PFSK-1 (cell line): Measurements from ENCODE around the gene MAGI2.

ENCODE experiments used
- FOXP2 ChIP-seq: optimal IDR thresholded peaks from 2 replicates; pipeline ENCODE3; 2011; ENCODE audit warnings: borderline replicate concordance, control low read depth, inconsistent platforms; ENCODE audit not compliant: insufficient read depth; ENCODE audit errors: extremely low read length, extremely low read depth
- POLR2AphosphoS5 ChIP-seq: IDR thresholded peaks from 2 replicates; pipeline ENCODE4 v1.6.1; 2012; ENCODE audit warnings: low read depth, mild to moderate bottlenecking, control low read depth, low read length, moderate library complexity
- SIN3A ChIP-seq: IDR thresholded peaks from 2 replicates; pipeline ENCODE4 v1.6.1; 2012; ENCODE audit warnings: mild to moderate bottlenecking, low read length, moderate library complexity, borderline replicate concordance; ENCODE audit not compliant: insufficient read depth
- TAF1 ChIP-seq: IDR thresholded peaks from 2 replicates; pipeline ENCODE4 v1.6.1; 2012; ENCODE audit warnings: low read length, control low read depth, borderline replicate concordance; ENCODE audit not compliant: insufficient read depth
- TF ChIP-seq, protein P1 (sequence below), 2 experiments: IDR thresholded peaks; 2 replicates each; pipeline versions ENCODE4 v1.6.1 to v1.8.0; 2011 to 2012; ENCODE audit warnings: low read depth in 2 of 2, low read length in 2 of 2, control low read depth in 1 of 2, inconsistent platforms in 1 of 2, mild to moderate bottlenecking in 1 of 2, moderate library complexity in 1 of 2; ENCODE audit not compliant: insufficient read depth in 1 of 2

MAGI2 gene

DNA sequence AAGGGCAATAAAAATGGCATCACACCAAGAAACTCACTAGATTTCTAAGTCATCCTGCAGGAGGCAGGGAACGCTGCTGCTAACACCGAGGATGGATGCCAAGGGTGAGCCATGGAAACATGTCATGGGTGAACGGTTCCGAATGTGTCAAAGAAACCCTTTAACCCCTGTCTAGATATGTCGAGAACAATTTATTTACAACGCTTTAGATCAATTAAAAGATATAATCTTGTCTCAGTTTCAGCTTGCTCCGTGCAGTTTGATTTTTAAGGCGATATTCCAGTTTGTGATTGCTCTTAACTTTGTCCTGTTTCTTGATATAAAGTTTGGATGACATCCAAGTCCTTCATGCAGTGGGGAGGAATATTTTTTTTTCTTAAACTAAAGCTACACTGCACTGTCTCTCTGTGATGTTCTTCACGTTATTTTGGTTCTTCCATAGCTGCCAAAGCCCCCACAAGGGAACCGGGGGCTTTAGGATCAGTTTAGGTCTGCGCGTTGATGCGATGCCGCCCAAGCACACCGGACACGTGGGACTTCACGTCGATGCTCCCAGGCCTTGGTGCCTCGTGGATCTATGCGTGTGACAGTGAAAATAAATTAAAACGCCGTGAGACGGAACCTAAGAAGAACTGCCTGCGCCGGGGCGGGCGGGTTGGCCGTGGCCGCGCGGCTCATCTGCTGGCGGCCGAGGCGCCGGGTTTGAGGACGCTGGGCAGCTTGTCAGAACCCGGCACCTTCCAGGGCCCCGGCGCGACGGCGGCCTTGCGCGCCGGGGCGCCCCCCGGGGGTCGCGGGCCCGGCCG, 1434.6 kb downstream of the MAGI2 start:
- TF ChIP-seq POLR2AphosphoS5, result no peak

DNA sequence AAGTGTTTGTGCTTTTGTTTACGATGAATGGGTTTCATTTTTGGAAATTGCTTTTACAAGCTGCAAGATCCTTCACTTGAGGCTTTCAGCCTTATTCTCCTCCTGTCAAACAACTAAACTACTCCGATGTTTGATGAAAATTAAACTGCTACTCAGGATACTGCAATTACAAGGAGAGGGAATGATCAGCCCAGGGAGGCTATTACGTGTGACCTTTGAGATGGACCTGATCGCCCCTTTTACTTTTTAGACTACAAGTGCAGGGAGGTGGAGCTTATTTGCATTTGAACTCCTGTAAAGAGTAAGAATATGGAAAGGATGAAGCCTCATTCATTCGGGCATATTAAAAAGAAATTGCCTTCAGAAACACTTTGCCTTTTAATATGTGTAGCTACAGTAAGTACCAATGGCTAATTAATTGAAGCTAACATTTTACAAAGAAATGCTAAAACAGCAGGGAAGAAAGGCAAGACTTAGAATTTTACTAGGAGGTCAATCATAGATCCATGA, 1435.8 kb downstream of the MAGI2 start:
- TF ChIP-seq SIN3A, result no peak
- TF ChIP-seq, protein P1, sequence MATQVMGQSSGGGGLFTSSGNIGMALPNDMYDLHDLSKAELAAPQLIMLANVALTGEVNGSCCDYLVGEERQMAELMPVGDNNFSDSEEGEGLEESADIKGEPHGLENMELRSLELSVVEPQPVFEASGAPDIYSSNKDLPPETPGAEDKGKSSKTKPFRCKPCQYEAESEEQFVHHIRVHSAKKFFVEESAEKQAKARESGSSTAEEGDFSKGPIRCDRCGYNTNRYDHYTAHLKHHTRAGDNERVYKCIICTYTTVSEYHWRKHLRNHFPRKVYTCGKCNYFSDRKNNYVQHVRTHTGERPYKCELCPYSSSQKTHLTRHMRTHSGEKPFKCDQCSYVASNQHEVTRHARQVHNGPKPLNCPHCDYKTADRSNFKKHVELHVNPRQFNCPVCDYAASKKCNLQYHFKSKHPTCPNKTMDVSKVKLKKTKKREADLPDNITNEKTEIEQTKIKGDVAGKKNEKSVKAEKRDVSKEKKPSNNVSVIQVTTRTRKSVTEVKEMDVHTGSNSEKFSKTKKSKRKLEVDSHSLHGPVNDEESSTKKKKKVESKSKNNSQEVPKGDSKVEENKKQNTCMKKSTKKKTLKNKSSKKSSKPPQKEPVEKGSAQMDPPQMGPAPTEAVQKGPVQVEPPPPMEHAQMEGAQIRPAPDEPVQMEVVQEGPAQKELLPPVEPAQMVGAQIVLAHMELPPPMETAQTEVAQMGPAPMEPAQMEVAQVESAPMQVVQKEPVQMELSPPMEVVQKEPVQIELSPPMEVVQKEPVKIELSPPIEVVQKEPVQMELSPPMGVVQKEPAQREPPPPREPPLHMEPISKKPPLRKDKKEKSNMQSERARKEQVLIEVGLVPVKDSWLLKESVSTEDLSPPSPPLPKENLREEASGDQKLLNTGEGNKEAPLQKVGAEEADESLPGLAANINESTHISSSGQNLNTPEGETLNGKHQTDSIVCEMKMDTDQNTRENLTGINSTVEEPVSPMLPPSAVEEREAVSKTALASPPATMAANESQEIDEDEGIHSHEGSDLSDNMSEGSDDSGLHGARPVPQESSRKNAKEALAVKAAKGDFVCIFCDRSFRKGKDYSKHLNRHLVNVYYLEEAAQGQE (IDR thresholded peaks at IDR 0.05; ENCODE audit: insufficient read depth in 1 of 2, low read depth in 2 of 2, low read length in 2 of 2), result no peak
- TF ChIP-seq FOXP2, result no peak
- TF ChIP-seq TAF1, result no peak
- no peak for TF ChIP-seq POLR2AphosphoS5

DNA sequence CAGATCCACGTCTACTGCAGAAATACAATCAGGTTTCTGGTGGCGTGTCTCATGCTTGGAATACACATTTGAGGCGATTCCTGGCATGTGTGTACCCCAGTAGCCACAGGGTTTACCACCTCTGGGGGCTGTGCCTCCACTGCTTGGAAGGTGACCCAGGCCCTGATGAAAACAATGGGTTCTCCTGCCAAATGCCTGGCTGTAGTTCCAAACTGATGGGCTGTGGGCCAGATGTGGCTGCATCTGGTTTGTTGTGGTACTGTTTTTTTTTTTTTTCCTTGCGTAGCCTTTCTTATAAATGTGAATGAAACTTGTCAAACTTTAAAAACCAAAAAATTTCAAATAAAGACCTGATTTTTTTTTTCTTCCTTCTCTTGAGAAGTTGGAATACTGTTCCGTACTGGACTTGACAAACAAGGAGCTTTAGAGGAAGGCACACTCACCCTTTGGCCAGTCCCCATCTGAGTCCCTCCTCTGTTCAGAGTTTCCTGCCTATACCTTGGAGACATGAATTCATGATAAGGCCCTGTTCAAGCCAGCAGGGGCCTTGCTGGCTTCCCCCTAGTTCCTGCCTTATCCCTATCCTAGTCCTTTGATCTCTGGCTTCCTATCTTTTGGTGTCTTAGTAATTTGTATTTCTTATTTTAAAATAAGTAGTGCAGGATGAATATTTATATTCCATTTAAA, 1437.8 kb downstream of the MAGI2 start:
- no peak for TF ChIP-seq TAF1
- TF ChIP-seq, protein P1 (IDR thresholded peaks at IDR 0.05; ENCODE audit: insufficient read depth in 1 of 2, low read depth in 2 of 2, low read length in 2 of 2), result no peak
- TF ChIP-seq SIN3A, result no peak
- no peak for TF ChIP-seq FOXP2

DNA sequence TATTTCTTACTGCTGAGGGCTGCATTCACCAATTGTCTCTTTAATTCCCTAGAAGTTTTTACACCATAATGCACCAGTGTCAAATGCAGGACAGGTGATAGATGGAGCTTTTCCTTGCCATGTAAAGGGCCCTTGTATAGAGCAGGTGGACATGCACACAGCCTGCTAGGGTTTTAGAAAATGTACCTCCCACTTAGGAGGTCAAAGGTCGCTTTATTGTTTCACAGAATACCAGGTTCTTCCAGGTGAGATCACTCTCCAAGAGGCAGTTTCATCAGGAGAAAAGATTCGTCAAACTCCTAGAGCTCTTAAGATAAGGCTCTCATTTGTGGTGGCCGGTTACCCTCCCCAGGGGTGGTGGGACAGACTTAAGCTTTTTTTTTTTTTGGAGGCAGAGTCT, 1439.1 kb downstream of the MAGI2 start:
- no peak for TF ChIP-seq POLR2AphosphoS5
- no peak for TF ChIP-seq TAF1
- TF ChIP-seq SIN3A, result no peak
- no peak for TF ChIP-seq FOXP2
- TF ChIP-seq, protein P1 (IDR thresholded peaks at IDR 0.05; ENCODE audit: insufficient read depth in 1 of 2, low read depth in 2 of 2, low read length in 2 of 2), result no peak

DNA sequence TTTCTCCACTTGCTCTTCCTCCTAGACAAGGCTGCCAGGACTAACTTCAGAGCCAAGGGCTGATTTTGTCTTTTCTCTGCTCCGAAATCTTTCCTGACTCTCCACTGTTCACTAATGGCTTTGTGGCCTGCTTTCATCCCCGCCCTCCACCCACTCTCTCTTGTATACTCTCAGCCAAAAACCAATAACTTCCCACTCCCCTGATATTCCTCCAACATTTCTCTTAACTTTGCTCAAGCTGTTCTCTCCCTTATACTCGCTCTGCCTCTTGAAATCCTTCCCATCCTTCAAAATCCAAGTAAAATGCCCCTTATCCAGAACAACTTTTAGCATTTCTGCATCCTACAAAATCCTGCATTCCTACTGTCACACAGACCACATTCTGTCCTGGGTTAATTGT, 1440.1 kb downstream of the MAGI2 start:
- TF ChIP-seq, protein P1 (IDR thresholded peaks at IDR 0.05; ENCODE audit: insufficient read depth in 1 of 2, low read depth in 2 of 2, low read length in 2 of 2), result no peak
- TF ChIP-seq POLR2AphosphoS5 (no peak), TAF1 (no peak), FOXP2 (no peak), SIN3A (no peak)
